NB4 (cell line): ENCODE results near the gene CFC1.
"Not testable (repeated sequence)": the region's sequence is repeated elsewhere in the genome, so short reads cannot be mapped to it uniquely, and the experiment has no call there.

Experiments
- CTCF ChIP-seq: IDR thresholded peaks from one replicate; pipeline ENCODE4 v1.5.1; 2012; ENCODE audit warnings: low read depth, low read length
- MYC ChIP-seq: IDR thresholded peaks from 2 replicates; pipeline ENCODE4 v1.6.1; 2011; ENCODE audit warnings: low read depth, low read length
- POLR2A ChIP-seq: IDR thresholded peaks from 2 replicates; pipeline ENCODE4 v1.6.1; 2011; ENCODE audit warnings: mild to moderate bottlenecking; ENCODE audit not compliant: insufficient read length; ENCODE audit errors: extremely low read depth

- TF ChIP-seq CTCF, POLR2A, MYC: not testable (repeated sequence)
Observed at GRCh38 chr2:130581491-130581890, 17.9 kb downstream of the CFC1 start.
